ENCODE data around the gene LDLRAD2. TPM values are rescaled to one million over a fixed set of nuclear protein-coding genes. Genes with fewer than 3 reads are reported as not detected.

The LDLRAD2 gene
- total RNA-seq, 1 donor from 2014 or later: 0.10 TPM

DNA sequence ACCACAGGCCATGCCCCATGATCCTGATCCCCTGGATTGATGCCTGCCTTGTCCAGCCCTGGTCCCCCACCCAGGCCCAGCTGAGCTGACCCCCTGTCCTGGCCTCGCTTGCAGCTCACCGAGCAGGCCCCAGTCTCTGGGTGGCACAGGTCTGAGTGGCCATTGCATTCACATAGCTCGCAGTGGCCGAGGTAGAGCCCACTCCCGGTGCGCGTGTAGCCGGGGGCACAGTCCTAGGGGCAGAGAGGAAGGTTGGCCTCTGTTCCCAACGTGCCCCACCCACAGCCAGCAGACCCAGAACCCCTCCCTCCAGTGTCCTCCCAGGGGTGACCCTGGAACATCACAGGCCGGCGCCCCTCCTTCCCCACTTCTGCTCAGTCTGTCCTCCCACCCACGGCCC is 51.9 kb downstream of the LDLRAD2 start:
- DNase-seq: no peak

DNA sequence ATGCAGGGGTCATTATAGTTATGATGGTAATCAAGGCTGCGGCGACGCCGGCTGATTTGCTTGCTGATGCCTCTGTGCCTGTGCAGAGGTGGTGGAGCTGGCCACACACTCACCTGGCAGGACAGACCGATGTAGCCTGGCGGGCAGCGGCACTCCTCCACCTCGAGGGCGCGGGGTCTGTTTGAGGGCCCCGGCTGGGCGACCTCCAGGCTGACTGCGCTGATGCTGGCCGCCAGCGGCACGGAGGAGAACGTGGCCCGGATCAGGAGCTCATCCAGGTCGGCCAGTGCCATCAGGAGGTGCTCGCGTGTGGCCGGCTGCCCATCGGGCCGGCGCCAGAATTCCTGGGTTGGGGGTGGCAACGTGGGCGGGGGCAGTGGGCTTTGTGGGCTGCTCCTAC is 52.7 kb downstream of the LDLRAD2 start:
- DNase-seq: no peak

DNA sequence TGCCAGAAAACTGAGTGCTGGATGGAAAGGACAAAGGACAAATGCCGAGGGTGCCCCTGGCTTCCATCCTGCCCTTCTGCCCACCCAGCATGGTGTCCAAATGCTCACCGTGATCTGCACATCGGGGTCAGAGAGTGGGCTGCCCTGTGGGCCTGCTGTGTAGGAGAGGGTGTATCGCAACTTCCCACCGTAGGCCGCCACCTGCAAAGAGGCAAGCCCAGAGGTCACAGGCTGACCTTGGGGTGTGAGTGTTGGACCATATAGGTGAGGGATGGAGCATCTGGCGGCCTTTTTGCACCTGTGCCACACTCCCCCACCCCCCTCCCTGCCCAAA is 53.5 kb downstream of the LDLRAD2 start:
- DNase-seq: no peak

DNA sequence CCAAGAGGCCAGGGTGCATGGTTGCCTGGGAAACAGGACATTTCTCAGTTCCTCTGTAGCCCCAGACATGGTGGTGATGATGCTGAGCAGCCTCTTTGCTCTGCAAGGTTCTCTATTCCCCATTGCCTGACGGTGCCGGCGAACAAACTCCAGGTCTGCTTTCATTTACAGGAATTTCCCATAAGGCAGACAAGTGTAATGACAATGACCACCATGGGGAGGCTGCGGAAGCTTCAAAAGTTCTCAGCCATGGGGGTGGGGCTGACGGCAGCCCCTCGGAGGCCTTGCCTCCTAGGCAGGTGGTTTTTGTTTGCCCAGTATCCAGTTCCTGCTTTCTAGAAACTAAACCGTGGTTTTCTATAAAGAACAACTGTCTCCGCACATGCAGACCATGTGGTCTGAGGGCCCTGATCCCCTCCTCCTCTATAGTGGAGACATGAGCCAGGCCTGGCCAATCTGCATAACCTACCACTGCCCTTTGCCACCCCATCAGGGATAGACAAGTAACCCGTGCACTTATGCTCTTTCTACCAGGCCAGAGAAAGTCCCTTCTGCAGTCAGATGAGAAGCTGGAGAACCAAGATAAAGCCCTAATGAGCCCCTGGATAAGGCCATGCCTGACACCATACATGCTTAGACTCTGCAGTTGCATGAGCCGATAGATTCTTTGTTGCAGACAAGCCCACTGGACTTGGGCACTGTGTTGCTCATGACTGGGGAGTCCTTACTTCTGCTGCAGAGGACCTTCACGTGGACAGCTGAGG is 54.1 kb downstream of the LDLRAD2 start:
- no peak for DNase-seq

DNA sequence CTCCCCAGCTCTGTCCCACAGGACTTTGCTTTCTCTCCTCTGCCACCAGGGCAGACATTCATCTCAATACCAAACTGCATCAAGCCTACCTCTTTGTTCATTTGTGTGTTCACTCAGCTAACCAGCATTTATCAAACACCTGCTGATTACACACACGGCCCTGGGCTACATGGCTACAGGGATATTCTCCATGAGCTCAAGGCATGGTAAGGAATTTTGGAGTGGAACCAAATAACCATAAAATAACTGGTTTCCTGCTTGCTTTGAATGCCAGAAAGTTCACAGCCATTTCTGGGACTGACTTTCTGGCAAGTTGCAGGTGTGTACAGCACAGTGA is 54.6 kb downstream of the LDLRAD2 start:
- DNase-seq: no peak

DNA sequence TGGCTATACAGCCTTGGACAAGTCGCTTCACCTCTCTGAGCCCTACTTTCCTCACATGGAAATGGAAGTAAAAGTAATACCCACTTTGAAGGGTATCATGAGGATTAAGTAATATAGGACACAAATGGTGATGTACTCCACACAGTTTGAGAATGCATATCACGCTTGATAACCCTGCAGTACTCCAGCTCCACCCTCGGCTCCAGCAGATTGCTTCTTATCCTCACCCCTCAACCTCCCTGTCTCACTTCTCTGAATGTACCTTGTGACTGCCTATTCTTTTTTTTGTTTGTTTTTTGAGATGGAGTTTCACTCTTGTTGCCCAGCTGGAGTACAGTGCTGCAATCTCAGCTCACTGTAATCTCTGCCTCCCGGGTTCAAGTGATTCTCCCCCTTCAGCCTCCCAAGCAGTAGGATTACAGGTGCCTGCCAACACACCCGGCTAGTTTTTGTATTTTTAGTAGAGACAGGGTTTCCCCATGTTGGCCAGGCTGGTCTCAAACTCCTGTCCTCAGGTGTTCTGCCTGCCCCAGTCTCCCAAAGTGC is 55.5 kb downstream of the LDLRAD2 start:
- no peak for DNase-seq

DNA sequence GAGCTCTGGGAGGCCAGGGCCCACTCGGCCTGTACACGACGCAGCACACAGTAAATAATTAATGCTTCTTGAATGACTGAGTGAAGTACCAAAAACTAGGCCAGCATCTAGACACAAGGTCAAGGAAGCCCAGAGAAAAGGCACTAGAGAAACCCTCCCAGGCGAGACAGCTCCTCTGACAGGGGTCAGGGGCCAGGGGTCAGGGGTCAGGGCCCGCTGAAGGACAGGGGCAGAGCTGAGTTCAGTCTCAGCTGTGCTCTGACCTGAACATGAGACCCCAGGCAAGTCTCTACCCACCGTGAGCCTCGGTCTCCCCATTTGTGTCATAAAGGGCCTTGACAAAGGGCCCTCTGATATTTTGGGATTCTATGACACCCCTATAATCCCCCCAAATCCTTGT is 56.4 kb downstream of the LDLRAD2 start:
- DNase-seq: no peak

DNA sequence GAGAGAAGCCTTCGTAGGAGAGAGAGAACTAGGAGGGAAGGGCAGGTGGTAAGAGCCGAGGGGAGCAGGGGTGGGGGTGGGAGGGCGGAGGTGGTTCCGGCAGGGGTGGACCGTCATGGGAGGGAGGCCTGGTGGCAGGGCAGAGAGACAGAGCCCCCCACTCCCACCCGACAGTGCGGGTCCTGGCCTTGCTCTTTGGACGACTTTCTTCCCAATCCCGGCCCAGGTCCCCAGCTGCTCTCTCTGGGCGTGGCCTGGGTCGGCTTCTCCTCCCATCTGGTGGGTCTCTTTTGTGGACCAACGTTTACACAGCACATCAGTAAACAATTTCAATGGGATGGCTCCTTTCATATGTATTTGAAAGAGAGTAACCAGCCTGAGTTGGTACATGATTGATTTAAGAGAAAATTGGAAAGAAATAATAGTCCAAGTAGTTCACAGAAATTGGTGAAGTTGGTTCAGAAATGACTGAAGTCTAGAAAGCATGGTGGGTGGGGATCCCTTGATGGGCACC is 56.9 kb downstream of the LDLRAD2 start:
- no peak for DNase-seq

DNA sequence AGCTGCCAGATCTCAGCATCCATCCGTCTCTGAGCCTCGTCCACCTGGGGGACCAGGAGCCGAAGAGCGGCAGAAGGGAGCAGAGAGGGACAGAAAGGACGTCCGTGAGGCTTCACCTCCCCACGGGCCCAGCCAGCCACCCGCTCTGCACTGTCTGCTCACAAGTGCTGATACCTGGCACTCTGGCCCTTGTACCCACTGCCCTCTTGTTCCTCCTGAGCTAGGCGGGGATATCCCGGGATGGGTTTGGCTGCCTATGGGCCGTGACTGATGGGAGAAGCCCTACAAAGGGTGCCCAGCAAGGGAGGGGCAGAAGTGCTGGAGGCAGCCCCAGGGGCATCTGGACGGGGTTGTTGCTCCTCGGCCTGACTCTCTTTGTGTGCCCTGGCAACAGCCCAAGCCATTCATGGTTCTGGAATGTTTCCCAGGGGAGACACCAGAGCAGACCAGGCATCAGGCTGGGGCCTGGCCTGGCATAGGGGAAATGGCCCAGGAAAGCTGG is 57.6 kb downstream of the LDLRAD2 start:
- DNase-seq: no peak

DNA sequence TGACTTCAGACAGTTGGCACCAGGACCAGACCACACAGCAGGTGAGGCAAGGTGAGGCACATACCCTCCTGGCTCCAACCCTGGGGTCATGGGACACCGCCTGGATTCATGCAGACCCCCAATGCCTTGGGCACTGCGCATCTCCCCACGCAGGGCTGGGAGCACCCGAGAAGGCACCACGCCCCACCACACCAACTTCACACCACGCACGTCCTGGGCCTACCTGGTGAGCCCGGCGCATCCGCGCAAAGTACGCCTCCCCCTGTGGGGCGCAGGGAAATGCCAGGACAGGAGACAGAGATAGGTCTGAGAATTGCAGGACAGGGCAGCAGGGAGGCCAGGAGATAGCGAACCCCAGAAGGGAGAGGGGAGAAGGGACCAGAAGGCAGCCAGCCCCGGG is 58.5 kb downstream of the LDLRAD2 start:
- DNase-seq: no peak

DNA sequence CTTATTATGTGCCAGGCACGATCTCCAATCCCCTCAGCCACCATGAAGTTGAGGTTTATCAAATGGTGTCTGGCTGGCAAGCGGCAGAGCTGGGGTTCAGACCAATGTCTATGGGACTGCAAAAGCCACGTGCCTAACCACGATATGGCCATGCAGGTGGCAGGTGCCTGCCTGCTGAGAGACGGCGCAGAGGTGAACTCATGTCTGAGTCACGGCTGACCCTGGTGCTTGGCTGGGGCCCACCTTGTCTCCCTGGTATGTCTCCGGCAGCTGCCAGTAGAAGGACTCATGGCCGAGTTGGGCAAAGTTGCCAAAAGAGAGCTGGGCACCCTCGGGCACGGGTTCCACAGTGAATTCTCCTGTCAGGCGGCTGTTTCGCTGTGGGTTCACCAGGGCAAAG is 59.9 kb downstream of the LDLRAD2 start:
- no peak for DNase-seq

DNA sequence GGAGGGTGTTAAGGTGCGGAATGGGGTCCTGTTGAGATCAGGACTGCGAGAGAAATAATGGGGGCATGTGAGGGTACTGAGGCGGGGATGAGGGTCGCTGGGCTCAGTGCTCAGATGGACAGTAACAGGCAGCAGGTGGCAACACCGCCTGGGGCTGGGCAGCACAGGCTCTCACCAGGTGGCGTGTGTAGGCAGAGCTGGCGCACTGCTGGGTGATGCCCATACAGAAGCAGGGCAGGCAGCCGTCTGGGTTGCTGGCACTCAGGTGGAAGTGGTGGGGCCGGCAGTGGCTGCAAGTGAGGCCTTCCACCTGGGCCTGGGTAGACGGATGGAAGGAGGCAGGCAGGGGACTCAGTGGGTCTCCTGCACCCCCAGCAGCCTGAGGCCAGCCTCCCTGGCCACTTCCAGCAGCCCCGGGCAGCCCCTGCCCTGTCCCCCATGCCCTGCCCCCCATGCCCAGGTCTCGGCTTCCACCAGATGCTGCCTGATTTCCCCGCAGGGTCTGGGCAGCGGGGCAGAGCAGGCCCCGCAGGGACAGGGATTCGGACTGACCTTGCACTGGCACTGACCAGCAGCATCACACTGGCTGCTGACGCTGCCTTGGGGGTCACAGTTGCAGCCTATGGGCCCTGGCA is 60.5 kb downstream of the LDLRAD2 start:
- DNase-seq: no peak

DNA sequence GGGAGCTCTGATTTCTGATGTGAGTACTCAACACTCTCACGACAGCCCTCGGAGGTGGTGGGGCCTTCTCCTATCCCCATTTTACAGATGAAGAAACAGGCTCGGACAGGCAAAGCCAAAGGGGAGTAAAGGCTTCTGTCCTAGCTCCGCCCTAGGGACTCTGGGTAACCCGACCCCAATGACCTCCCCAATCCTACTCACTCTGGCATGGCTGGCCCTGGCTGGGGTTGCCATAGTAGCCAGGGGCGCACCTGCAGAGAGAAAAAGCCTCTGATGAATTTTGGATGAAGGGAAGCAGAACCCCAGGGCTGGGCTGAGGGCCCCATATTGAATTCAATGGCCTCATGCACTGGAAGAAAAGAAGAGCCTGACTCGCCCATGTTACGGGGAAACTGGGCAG is 61.1 kb downstream of the LDLRAD2 start:
- DNase-seq: no peak

DNA sequence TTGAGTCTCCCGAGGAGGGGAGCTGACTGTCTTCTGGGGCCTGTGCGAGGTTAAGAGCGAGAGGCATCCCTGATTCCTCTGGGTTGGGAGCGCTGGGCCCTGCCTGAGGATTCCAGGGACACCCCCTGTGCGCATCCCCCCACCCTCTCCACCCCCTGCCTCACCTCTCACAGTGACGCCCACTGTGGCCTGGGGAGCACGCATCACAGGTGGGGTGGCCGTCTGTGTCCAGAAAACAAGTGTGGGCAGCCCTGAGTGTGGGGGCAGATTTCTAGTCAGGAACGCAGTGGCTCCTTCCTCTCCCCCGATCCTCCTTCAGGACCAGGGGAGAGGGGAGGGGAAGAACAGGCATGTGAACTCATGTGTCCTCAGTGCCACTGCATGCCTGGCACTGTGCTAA is 61.7 kb downstream of the LDLRAD2 start:
- DNase-seq: no peak

DNA sequence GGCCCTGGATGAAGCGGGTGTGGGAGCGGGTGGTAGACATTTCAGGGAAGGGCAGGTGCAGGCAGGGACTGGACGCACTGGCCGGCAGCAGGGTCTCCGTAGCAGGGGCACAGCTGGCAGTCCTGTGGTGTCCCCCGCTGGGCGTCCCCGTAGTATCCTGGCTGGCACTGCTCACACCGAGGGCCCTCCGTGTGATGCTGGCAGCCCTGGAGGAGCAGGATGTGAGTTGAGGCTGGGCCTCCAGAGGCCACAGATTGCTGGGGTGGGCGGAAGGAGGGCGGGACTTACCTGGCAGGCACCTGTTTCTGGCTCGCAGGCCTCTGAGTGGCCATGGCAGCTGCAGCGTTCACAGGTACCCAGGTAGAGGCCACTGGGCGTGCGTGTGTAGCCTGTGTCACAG is 62.3 kb downstream of the LDLRAD2 start:
- DNase-seq: no peak

Other genes starting within 250 kb of the LDLRAD2 start
- gene RAP1GAP, start 142.9 kb upstream of the LDLRAD2 start, total RNA-seq: 3.9 TPM
- gene USP48, start 29.1 kb upstream of the LDLRAD2 start, total RNA-seq: 72.3 TPM
- gene HSPG2, start 125.0 kb downstream of the LDLRAD2 start, total RNA-seq: 121 TPM
- not detected for gene CELA3B, start 164.8 kb downstream of the LDLRAD2 start, total RNA-seq
- not detected for gene CELA3A, start 189.4 kb downstream of the LDLRAD2 start, total RNA-seq
- 338 TPM for gene CDC42, start 240.4 kb downstream of the LDLRAD2 start, total RNA-seq

All from skin of body (tissue), 2 donors.